Glutamatergic neuron (in vitro differentiated cells): ENCODE results near the gene SYNGAP1. TPM values are rescaled to one million over a fixed set of nuclear protein-coding genes. Genes with fewer than 3 reads are reported as not detected.

Experiments used
- DNase-seq: peaks from one replicate; pipeline ENCODE4 v3.0.0; 2022
- H3K27ac Mint-ChIP-seq: one replicate; pipeline ENCODE4 v1.8.0; 2020; ENCODE audit warnings: mild to moderate bottlenecking, mixed read lengths, inconsistent platforms; ENCODE audit not compliant: unreplicated experiment
- H3K27me3 Mint-ChIP-seq: one replicate; pipeline ENCODE4 v1.8.0; 2020; ENCODE audit warnings: mild to moderate bottlenecking, moderate library complexity, mixed read lengths, inconsistent platforms; ENCODE audit not compliant: unreplicated experiment
- H3K36me3 Mint-ChIP-seq: one replicate; pipeline ENCODE4 v1.8.0; 2020; ENCODE audit warnings: mild to moderate bottlenecking, mixed read lengths, inconsistent platforms; ENCODE audit not compliant: unreplicated experiment
- H3K4me1 Mint-ChIP-seq: one replicate; pipeline ENCODE4 v1.8.0; 2020; ENCODE audit warnings: mild to moderate bottlenecking, low read depth, mixed read lengths, inconsistent platforms; ENCODE audit not compliant: unreplicated experiment
- H3K4me3 Mint-ChIP-seq: one replicate; pipeline ENCODE4 v1.8.0; 2020; ENCODE audit warnings: mild to moderate bottlenecking, mixed read lengths, inconsistent platforms; ENCODE audit not compliant: unreplicated experiment
- H3K9me3 Mint-ChIP-seq: one replicate; pipeline ENCODE4 v1.8.0; 2020; ENCODE audit warnings: mild to moderate bottlenecking, moderate library complexity, mixed read lengths, inconsistent platforms; ENCODE audit not compliant: unreplicated experiment
- CTCF ChIP-seq: fragments of 200-600 bp; sonication (generic); IDR thresholded peaks from one replicate; pipeline ENCODE4 v1.5.0; 2021; ENCODE audit not compliant: partially characterized antibody, unreplicated experiment
- total RNA-seq: library from RNA; stranded (reverse); fragmentation: NEBNext Ultra II Directional; extraction: Animal tissue kit (Norgen Biotek cat#: 25700); gene quantifications from one replicate; pipeline ENCODE4 v1.2.1, GENCODE V29; 2021; ENCODE audit not compliant: unreplicated experiment

The SYNGAP1 gene
- total RNA-seq, 1 donor from 2014 or later, result 75.1 TPM

- no peak for DNase-seq
- Mint-ChIP-seq H3K36me3 (no peaks in the 10 kb centered on the region), H3K27ac (peak overlapping the region; percentile 88), H3K27me3 (peaks cover 15% of the 10 kb centered on the region), H3K9me3 (peaks cover 4% of the 10 kb centered on the region), H3K4me3 (peak overlapping the region; percentile 83), H3K4me1 (peaks cover 27% of the 10 kb centered on the region)
- TF ChIP-seq CTCF, result no peak
Measured at GRCh38 chr6:33411632-33412005, 8.2 kb upstream of the SYNGAP1 start.

- no peak for TF ChIP-seq CTCF
- no peak for DNase-seq
- Mint-ChIP-seq H3K27me3 (peaks cover 20% of the 10 kb centered on the region), H3K9me3 (peaks cover 6% of the 10 kb centered on the region), H3K4me1 (peaks cover 29% of the 10 kb centered on the region), H3K4me3 (peak overlapping the region; percentile 79), H3K36me3 (no peaks in the 10 kb centered on the region), H3K27ac (peak overlapping the region; percentile 88)
Measured at GRCh38 chr6:33412140-33413009, 7.5 kb upstream of the SYNGAP1 start.

GRCh38 chr6:33413241-33414120 lies 6.4 kb upstream of the SYNGAP1 start:
- H3K4me3 Mint-ChIP-seq, result peak overlapping the region; percentile 63
- H3K36me3 Mint-ChIP-seq, result no peaks in the 10 kb centered on the region
- peaks cover 11% of the 10 kb centered on the region for H3K9me3 Mint-ChIP-seq
- H3K27me3 Mint-ChIP-seq, result peaks cover 21% of the 10 kb centered on the region
- TF ChIP-seq CTCF, result no peak
- peak overlapping the region; percentile 66 for H3K27ac Mint-ChIP-seq
- no peak for DNase-seq
- H3K4me1 Mint-ChIP-seq, result peaks cover 31% of the 10 kb centered on the region

- Mint-ChIP-seq H3K4me3 (peak overlapping the region; percentile 49), H3K27ac (peak overlapping the region; percentile 43), H3K36me3 (no peaks in the 10 kb centered on the region), H3K4me1 (peaks cover 39% of the 10 kb centered on the region), H3K9me3 (peaks cover 14% of the 10 kb centered on the region), H3K27me3 (peaks cover 23% of the 10 kb centered on the region)
- DNase-seq, result no peak
- peak; percentile 49 for TF ChIP-seq CTCF
Measured at GRCh38 chr6:33414592-33415271, 5.1 kb upstream of the SYNGAP1 start.
